AG04449 (cell line): ENCODE data around the gene NRG2.

Experiments
- CTCF ChIA-PET: fragments of 350-600 bp; formaldehyde crosslinking; extraction: SDS; loops from one replicate; lab custom pipeline; 2021; ENCODE audit warnings: antibody characterized with exemption; lab: Yijun Ruan, JAX
- POLR2A ChIA-PET: fragments of 400-600, 350-600 bp; formaldehyde crosslinking; extraction: SDS; loops from one replicate; lab custom pipeline; 2020; ENCODE audit warnings: antibody characterized with exemption, inconsistent platforms; lab: Yijun Ruan, JAX
- DNase-seq: peaks from one replicate; pipeline ENCODE4 v3.0.0-alpha.2; 2010; ENCODE audit warnings: low read depth, low spot score
- H3K4me3 ChIP-seq: 2 replicates; pipeline ENCODE4 v1.5.1; 2011; ENCODE audit warnings: low read depth, mild to moderate bottlenecking, control low read depth, low read length
- TF ChIP-seq, protein P1 (sequence below): IDR thresholded peaks from one replicate; pipeline ENCODE4 v1.5.1; 2011; ENCODE audit warnings: mild to moderate bottlenecking, moderate library complexity, low read length, control low read depth, inconsistent platforms; ENCODE audit not compliant: insufficient read depth; ENCODE audit errors: missing control alignments

Gene NRG2

DNA sequence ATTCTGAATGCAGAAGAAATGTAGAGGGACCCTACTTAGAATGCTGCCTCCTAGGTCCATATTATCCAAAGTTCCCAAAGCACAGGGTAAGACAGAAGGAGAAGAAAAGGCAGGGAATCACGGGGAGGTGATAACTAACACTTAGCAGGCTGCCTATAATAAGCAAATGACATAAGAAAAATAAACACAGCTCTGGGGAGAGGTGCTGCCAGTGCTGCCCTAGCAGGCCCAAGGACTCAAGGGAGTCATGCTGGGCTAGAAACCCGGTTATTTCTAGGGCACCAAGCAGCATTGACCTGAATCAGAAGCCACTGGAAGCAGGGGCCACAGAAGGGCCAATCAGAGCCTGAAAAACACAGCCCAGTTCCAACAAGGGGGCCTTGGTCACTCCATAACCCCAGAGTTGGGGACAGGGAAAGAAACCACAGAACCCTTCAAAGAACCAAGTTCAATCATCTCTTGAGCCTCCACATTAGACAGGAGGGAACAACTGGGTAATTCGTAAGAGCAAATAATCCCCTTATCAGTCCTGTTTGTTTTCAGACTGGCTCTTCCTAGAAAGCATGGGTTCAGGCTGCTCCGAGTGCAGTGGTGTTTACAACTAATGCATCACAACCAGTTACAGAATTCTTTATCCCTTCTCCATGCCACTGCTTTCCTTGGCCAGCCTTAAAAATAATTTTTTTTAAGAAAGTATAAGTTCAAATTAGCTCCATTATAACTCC lies 24.0 kb downstream of the NRG2 start:
- POLR2A ChIA-PET, result no interaction called here
- no peak for DNase-seq
- TF ChIP-seq, protein P1, sequence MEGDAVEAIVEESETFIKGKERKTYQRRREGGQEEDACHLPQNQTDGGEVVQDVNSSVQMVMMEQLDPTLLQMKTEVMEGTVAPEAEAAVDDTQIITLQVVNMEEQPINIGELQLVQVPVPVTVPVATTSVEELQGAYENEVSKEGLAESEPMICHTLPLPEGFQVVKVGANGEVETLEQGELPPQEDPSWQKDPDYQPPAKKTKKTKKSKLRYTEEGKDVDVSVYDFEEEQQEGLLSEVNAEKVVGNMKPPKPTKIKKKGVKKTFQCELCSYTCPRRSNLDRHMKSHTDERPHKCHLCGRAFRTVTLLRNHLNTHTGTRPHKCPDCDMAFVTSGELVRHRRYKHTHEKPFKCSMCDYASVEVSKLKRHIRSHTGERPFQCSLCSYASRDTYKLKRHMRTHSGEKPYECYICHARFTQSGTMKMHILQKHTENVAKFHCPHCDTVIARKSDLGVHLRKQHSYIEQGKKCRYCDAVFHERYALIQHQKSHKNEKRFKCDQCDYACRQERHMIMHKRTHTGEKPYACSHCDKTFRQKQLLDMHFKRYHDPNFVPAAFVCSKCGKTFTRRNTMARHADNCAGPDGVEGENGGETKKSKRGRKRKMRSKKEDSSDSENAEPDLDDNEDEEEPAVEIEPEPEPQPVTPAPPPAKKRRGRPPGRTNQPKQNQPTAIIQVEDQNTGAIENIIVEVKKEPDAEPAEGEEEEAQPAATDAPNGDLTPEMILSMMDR, result no peak
- H3K4me3 ChIP-seq, result no peak overlapping the region
- CTCF ChIA-PET, result no interaction called here

DNA sequence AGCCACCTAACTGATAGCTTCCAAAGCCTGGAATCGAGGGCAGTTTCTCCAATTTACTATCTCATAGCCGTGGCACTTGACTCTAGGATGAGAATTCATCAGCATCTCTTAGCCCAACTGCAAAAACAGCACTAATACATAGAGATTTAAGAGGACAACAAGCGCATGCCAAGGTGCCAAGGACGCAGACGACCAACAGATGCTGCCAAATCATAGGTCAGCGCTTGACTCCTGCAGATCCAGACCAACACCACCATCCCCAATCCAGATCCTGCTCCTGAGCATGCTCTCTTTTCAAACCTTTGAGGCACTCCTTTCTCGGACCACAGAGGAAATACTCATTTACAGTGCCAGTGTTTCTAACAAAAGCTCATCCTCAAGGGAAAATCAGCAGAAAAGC lies 24.6 kb downstream of the NRG2 start:
- no peak for DNase-seq
- no peak overlapping the region for H3K4me3 ChIP-seq
- TF ChIP-seq, protein P1, result no peak
- POLR2A ChIA-PET, result no interaction called here
- CTCF ChIA-PET, result no interaction called here

DNA sequence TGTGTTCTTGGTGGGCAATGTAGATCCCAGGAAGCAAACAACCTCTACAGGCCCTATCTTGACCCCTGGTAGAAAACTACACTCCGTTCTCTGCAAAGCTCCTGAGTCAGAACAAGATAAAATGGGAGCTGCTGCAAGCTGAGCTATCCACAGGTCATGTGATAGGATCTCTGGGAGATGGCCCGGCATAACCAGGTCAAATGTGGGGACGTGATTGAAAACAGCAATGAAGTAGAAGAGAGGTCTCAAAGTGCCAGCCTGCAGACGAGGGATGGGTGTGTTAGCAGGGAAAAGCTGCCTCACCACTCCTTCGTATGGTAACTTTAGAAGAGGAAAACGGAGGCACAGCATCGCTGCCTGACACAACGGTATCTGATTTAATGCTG lies 25.0 kb downstream of the NRG2 start:
- TF ChIP-seq, protein P1, result no peak
- POLR2A ChIA-PET, result no interaction called here
- CTCF ChIA-PET, result interaction anchor here (1.2 kb wide), 1 partner anchor 49 kb away, joined by 4 read pairs; no protein-coding TSS in a partner anchor
- DNase-seq, result no peak
- no peak overlapping the region for H3K4me3 ChIP-seq

DNA sequence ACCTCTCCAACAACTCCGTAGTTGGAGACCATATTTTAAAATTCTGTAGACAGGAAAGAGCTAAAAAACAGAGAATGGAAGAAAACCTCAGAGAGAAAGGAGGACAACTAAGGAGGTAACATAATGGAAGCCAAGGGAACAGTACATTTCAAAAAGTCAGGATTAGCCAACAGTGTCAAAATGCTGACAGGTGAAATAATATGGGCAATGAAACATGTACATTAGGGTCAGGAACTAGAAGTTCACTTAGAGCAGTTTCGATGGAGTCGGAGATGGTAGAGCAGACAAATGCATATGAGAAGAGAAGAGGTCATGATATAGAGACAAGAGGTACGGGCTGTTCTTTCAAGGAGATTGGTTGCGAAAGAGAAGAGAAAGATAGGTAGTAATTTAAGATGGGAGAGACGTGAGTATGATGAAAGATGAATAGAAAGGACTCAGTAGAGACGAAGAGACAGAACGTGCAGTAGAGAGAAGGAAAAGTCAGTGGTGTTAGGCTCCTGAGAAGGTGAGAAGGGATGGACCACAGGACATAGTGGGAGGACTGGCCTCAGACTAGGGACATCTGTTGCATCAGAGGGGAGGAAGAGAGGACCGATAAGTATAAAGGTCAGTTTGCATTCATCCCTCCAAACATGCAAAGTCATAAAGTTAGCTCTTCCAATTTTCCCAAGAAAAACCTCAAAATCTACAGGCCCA lies 25.6 kb downstream of the NRG2 start:
- CTCF ChIA-PET, result interaction anchor here (0.9 to 1.2 kb wide), 2 partner anchors 48 to 58 kb away, joined by 3 to 4 read pairs; no protein-coding TSS in a partner anchor
- DNase-seq, result no peak
- POLR2A ChIA-PET, result no interaction called here
- no peak overlapping the region for H3K4me3 ChIP-seq
- TF ChIP-seq, protein P1, result no peak

DNA sequence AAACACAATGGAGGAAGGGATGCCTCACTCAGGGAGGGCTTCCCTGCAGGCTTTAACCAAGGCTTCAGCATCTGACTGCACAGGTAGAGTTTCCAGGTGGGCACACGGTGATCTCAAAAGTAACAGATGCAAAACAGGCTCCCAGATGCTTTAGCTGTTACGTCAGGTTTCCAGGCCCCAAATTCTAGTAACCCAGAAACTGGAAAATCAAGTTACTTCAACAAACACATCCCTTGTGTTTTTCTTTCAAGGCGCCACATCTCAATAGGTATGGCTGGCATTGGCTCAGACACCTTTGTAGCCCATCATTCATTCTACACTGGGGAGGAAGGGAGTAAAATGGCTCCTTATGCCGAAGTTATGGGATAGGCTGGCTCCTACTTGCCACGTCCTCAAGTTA lies 27.4 kb downstream of the NRG2 start:
- no peak for DNase-seq
- ChIA-PET CTCF (no interaction called here), POLR2A (no interaction called here)
- TF ChIP-seq, protein P1, result no peak
- no peak overlapping the region for H3K4me3 ChIP-seq

DNA sequence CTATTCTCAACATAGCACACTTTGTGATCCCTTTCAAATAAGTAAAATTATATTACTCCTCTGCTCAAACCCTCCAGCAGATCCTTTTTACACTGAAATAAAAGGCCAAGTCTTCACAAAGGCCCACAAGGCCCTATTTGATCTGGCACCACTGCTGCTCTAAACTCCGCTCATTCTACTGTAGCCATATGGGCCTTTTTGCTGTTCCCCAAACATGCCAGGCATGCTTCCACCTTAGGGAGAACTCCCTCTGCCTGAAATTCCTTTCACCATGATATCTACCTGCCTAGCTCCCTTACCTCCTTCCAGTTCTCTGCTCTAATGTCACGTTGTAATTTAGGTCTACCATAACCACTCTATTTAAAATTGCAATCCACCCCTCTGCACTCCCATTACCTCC lies 28.3 kb downstream of the NRG2 start:
- POLR2A ChIA-PET, result no interaction called here
- no peak overlapping the region for H3K4me3 ChIP-seq
- no peak for DNase-seq
- TF ChIP-seq, protein P1, result no peak
- CTCF ChIA-PET, result interaction anchor here (0.6 kb wide), 1 partner anchor 10 kb away, joined by 3 read pairs; no protein-coding TSS in a partner anchor
